Thoracic aorta (tissue), 2 donors: ENCODE data around the gene POU2F2. TPM values are rescaled to one million over a fixed set of nuclear protein-coding genes. Genes with fewer than 3 reads are reported as not detected.
"Not testable (repeated sequence)": the region's sequence is repeated elsewhere in the genome, so short reads cannot be mapped to it uniquely, and the experiment has no call there.

Experiments
- ATAC-seq: fragments of 150-250 bp; one replicate; pipeline ENCODE4 v1.8.0; 2017; ENCODE audit warnings: low read depth; ENCODE audit not compliant: insufficient number of reproducible peaks, low FRiP score
- DNase-seq: peaks from one replicate; pipeline ENCODE4 v3.0.0-alpha.2; 2020; ENCODE audit warnings: low spot score
- H3K27ac ChIP-seq, 2 donors: fragments of 200-600 bp; sonication (generic); 1 replicate in 1 of 2; 2 replicates in 1 of 2; pipeline ENCODE4 v1.5.1; 2016; ENCODE audit warnings: mild to moderate bottlenecking in 2 of 2, moderate library complexity in 2 of 2
- H3K27me3 ChIP-seq: fragments of 200-600 bp; sonication (generic); replicated peaks from 2 replicates; pipeline ENCODE4 v1.6.0; 2016; ENCODE audit warnings: mild to moderate bottlenecking; ENCODE audit not compliant: insufficient read depth
- H3K36me3 ChIP-seq: fragments of 200-600 bp; sonication (generic); one replicate; pipeline ENCODE4 v1.5.1; 2016
- H3K4me1 ChIP-seq, 2 donors: fragments of 200-600 bp; sonication (generic); 1 replicate in 1 of 2; 2 replicates in 1 of 2; pipeline versions ENCODE4 v1.5.1 to v1.6.0; 2016; ENCODE audit warnings: low read depth in 2 of 2, mild to moderate bottlenecking in 1 of 2; ENCODE audit not compliant: control insufficient read depth in 1 of 2
- H3K4me3 ChIP-seq: fragments of 200-600 bp; sonication (generic); 2 replicates; pipeline ENCODE4 v1.5.1; 2016; ENCODE audit warnings: mild to moderate bottlenecking
- H3K9me3 ChIP-seq: fragments of 200-600 bp; sonication (generic); 2 replicates; pipeline ENCODE4 v1.5.1; 2016
- CTCF ChIP-seq: fragments of 200-600 bp; sonication (generic); IDR thresholded peaks from one replicate; pipeline ENCODE4 v1.5.1; 2019; ENCODE audit warnings: antibody characterized with exemption
- total RNA-seq, 2 donors: library from RNA; depleted of rRNA; stranded (reverse); fragments of >200 nt; gene quantifications; one replicate each; pipeline versions ENCODE4 v1.1.0 to v1.2.3, GENCODE V29; 2016

The POU2F2 gene
- total RNA-seq, 2 donors from 2014 or later, result 0.85 to 5.8 TPM

GRCh38 chr19:42105368-42105767 lies 26.9 kb downstream of the POU2F2 start:
- H3K27me3 ChIP-seq, result no peaks in the 10 kb centered on the region
- H3K4me1 ChIP-seq, result no peaks in the 10 kb centered on the region
- no peaks in the 10 kb centered on the region for H3K36me3 ChIP-seq
- H3K27ac ChIP-seq, result no peak overlapping the region
- no peak for TF ChIP-seq CTCF
- no peak for DNase-seq
- no peak for ATAC-seq
- H3K4me3 ChIP-seq, result no peak overlapping the region
- H3K9me3 ChIP-seq, result no peaks in the 10 kb centered on the region

GRCh38 chr19:42102877-42103276 lies 29.4 kb downstream of the POU2F2 start:
- no peak overlapping the region for H3K4me3 ChIP-seq
- no peaks in the 10 kb centered on the region for H3K27me3 ChIP-seq
- ATAC-seq (no peak), DNase-seq (no peak)
- H3K4me1 ChIP-seq, result no peaks in the 10 kb centered on the region
- no peaks in the 10 kb centered on the region for H3K9me3 ChIP-seq
- H3K36me3 ChIP-seq, result no peaks in the 10 kb centered on the region
- no peak overlapping the region for H3K27ac ChIP-seq
- TF ChIP-seq CTCF, result no peak

GRCh38 chr19:42100241-42100640 lies 32.0 kb downstream of the POU2F2 start:
- H3K9me3 ChIP-seq, H3K4me1 ChIP-seq, H3K4me3 ChIP-seq, H3K36me3 ChIP-seq, ATAC-seq, H3K27ac ChIP-seq, H3K27me3 ChIP-seq, DNase-seq: not testable (repeated sequence)

- H3K27ac ChIP-seq, result no peak overlapping the region
- DNase-seq (no peak), ATAC-seq (no peak)
- no peaks in the 10 kb centered on the region for H3K4me1 ChIP-seq
- no peak overlapping the region for H3K4me3 ChIP-seq
- H3K9me3 ChIP-seq, result no peaks in the 10 kb centered on the region
- no peak for TF ChIP-seq CTCF
- no peaks in the 10 kb centered on the region for H3K27me3 ChIP-seq
- no peaks in the 10 kb centered on the region for H3K36me3 ChIP-seq
Measured at GRCh38 chr19:42099336-42099925, 32.8 kb downstream of the POU2F2 start.

GRCh38 chr19:42098781-42099180 lies 33.5 kb downstream of the POU2F2 start:
- Histone ChIP-seq H3K36me3 (no peaks in the 10 kb centered on the region), H3K9me3 (no peaks in the 10 kb centered on the region), H3K4me3 (no peak overlapping the region), H3K4me1 (no peaks in the 10 kb centered on the region), H3K27ac (no peak overlapping the region), H3K27me3 (no peaks in the 10 kb centered on the region)
- ATAC-seq (no peak), DNase-seq (no peak)
- no peak for TF ChIP-seq CTCF

GRCh38 chr19:42097461-42097860 lies 34.8 kb downstream of the POU2F2 start:
- H3K4me3 ChIP-seq, result no peak overlapping the region
- no peak for TF ChIP-seq CTCF
- no peak overlapping the region for H3K27ac ChIP-seq
- H3K36me3 ChIP-seq, result no peaks in the 10 kb centered on the region
- no peaks in the 10 kb centered on the region for H3K9me3 ChIP-seq
- H3K27me3 ChIP-seq, result no peaks in the 10 kb centered on the region
- H3K4me1 ChIP-seq, result no peaks in the 10 kb centered on the region
- no peak for DNase-seq
- no peak for ATAC-seq
